ENCODE measurements around the gene PROK1.

The PROK1 gene

DNA sequence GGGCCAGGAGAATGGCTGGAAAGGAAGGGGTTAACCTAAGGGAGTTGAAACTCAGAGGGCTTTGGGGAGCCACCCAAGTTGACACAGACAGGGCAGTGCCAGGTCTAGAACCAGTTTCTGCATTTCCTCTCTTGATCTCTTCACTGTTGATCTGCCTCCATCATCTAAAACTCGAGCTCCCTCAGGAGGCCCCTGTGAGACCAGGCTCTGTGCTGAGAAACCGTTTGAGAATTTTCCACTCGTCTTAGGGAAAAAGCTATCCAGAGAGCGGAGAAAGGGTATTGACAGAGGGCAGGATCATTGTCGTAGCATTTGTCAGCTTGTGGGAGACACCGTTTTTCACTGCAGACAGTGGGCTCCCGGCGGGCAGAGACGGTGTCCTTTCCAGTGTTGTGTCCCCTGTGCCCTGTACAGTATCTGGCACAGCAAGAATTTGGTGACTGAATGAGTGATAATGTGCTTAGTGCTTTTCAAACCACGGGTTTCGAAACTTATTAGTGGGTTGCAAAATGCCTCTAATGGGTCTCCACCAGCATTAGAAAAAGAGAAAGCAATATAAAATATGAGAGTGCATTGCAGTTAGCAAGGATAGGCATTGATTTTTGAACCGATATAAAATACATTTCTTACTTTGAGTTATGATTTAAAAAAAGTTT is 31.1 kb downstream of the PROK1 start:
- TF ChIP-seq, protein P1, sequence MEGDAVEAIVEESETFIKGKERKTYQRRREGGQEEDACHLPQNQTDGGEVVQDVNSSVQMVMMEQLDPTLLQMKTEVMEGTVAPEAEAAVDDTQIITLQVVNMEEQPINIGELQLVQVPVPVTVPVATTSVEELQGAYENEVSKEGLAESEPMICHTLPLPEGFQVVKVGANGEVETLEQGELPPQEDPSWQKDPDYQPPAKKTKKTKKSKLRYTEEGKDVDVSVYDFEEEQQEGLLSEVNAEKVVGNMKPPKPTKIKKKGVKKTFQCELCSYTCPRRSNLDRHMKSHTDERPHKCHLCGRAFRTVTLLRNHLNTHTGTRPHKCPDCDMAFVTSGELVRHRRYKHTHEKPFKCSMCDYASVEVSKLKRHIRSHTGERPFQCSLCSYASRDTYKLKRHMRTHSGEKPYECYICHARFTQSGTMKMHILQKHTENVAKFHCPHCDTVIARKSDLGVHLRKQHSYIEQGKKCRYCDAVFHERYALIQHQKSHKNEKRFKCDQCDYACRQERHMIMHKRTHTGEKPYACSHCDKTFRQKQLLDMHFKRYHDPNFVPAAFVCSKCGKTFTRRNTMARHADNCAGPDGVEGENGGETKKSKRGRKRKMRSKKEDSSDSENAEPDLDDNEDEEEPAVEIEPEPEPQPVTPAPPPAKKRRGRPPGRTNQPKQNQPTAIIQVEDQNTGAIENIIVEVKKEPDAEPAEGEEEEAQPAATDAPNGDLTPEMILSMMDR (IDR thresholded peaks at IDR 0.05; ENCODE audit: borderline replicate concordance, extremely low read depth, low read length, poor library complexity, severe bottlenecking) = no peak
- TF ChIP-seq EZH2 (IDR thresholded peaks at IDR 0.05; ENCODE audit: borderline replicate concordance, low read depth, low read length, severe bottlenecking) = no peak
- Histone ChIP-seq H3K4me2 (ENCODE audit: insufficient read depth, low read length) (no peak overlapping the region), H3K79me2 (ENCODE audit: insufficient read depth, low read length) (no peaks in the 10 kb centered on the region), H3K9me3 (ENCODE audit: insufficient read depth, low read length, severe bottlenecking) (no peaks in the 10 kb centered on the region), H3K36me3 (ENCODE audit: insufficient read depth, low read length) (no peaks in the 10 kb centered on the region), H3K4me3 (ENCODE audit: low read depth in 1 of 2, low read length in 2 of 2) (no peak overlapping the region), H4K20me1 (ENCODE audit: insufficient read depth, low read length) (peaks cover 3% of the 10 kb centered on the region; the same call in 1 of the 2 replicates), H3K27ac (ENCODE audit: low read length) (no peak overlapping the region), H2AFZ (ENCODE audit: low read depth, low read length) (no peak overlapping the region), H3K4me1 (ENCODE audit: insufficient read depth, low read length) (no peaks in the 10 kb centered on the region), H3K9ac (ENCODE audit: low read depth, low read length) (no peak overlapping the region), H3K27me3 (ENCODE audit: insufficient read depth, low read length, poor library complexity) (peaks cover 11% of the 10 kb centered on the region)
- ATAC-seq (ENCODE audit: insufficient read depth, low read depth) (no peak), DNase-seq (no peak)

DNA sequence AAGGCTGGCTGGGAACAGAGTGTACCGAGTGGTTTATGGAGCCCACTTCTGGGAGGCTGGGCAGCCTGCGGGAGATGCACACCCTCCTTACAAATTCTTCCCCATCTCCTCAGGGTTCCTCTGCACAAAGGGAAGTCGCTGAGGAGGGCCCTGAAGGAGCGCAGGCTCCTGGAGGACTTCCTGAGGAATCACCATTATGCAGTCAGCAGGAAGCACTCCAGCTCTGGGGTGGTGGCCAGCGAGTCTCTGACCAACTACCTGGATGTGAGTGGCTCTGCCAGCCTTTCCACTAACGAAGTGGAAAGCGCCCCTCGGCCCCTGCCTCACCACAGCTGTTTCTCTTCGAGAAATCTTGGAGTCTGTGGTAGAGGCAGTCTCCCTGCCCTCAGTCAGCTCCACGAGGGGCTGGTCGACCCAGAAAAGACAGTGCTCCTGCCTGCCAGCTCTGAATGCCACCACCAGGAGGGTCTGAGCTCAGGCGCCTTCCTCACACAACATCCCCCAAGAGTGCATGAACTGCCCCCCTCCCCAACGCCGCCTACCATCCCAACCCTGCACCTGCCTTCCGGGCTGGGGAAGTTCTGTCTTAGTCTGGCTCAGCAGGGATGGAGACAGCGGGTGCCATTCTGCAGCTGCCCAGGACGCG is 31.8 kb downstream of the PROK1 start:
- no peak overlapping the region for H2AFZ ChIP-seq (ENCODE audit: low read depth, low read length)

DNA sequence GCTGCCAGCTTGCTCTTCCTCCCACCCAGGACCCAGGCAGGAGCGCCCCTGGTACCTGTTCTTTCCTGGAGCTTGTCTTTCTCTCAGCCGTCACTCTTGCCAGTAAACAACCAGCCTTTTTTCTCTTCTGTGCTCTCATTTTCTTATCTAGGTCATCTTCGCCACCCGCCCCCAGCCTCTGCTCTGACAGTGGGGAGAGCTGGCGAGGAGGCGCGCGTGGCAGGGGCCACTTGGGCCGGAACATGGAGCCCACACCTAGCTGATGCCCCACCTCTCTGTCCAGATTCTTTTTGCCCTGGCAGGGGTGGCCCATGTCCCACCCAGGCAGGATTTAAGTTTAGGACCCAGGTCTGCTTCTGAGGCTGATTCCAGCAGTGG is 32.3 kb downstream of the PROK1 start:
- ATAC-seq (ENCODE audit: insufficient read depth, low read depth) = no peak
- H2AFZ ChIP-seq (ENCODE audit: low read depth, low read length) = no peak overlapping the region
- no peak for TF ChIP-seq EZH2 (IDR thresholded peaks at IDR 0.05; ENCODE audit: borderline replicate concordance, low read depth, low read length, severe bottlenecking)
- TF ChIP-seq, protein P1 (IDR thresholded peaks at IDR 0.05; ENCODE audit: borderline replicate concordance, extremely low read depth, low read length, poor library complexity, severe bottlenecking) = no peak
- H3K9ac ChIP-seq (ENCODE audit: low read depth, low read length) = no peak overlapping the region
- peaks cover 3% of the 10 kb centered on the region; the same call in 1 of the 2 replicates for H4K20me1 ChIP-seq (ENCODE audit: insufficient read depth, low read length)
- H3K79me2 ChIP-seq (ENCODE audit: insufficient read depth, low read length) = no peaks in the 10 kb centered on the region
- H3K36me3 ChIP-seq (ENCODE audit: insufficient read depth, low read length) = no peaks in the 10 kb centered on the region
- H3K4me1 ChIP-seq (ENCODE audit: insufficient read depth, low read length) = no peaks in the 10 kb centered on the region
- H3K4me3 ChIP-seq (ENCODE audit: low read depth in 1 of 2, low read length in 2 of 2) = no peak overlapping the region
- H3K9me3 ChIP-seq (ENCODE audit: insufficient read depth, low read length, severe bottlenecking) = no peaks in the 10 kb centered on the region
- no peak for DNase-seq
- H3K4me2 ChIP-seq (ENCODE audit: insufficient read depth, low read length) = no peak overlapping the region
- no peak overlapping the region for H3K27ac ChIP-seq (ENCODE audit: low read length)
- peaks cover 11% of the 10 kb centered on the region for H3K27me3 ChIP-seq (ENCODE audit: insufficient read depth, low read length, poor library complexity)

More for the DNA sequence above, 31.8 kb downstream of the PROK1 start:
- Histone ChIP-seq H3K4me1 (ENCODE audit: insufficient read depth, low read length) (no peaks in the 10 kb centered on the region), H3K36me3 (ENCODE audit: insufficient read depth, low read length) (no peaks in the 10 kb centered on the region), H3K9ac (ENCODE audit: low read depth, low read length) (no peak overlapping the region), H3K9me3 (ENCODE audit: insufficient read depth, low read length, severe bottlenecking) (no peaks in the 10 kb centered on the region), H3K4me2 (ENCODE audit: insufficient read depth, low read length) (no peak overlapping the region), H3K27me3 (ENCODE audit: insufficient read depth, low read length, poor library complexity) (peaks cover 11% of the 10 kb centered on the region), H4K20me1 (ENCODE audit: insufficient read depth, low read length) (peaks cover 3% of the 10 kb centered on the region; the same call in 1 of the 2 replicates), H3K4me3 (ENCODE audit: low read depth in 1 of 2, low read length in 2 of 2) (no peak overlapping the region), H3K79me2 (ENCODE audit: insufficient read depth, low read length) (no peaks in the 10 kb centered on the region), H3K27ac (ENCODE audit: low read length) (no peak overlapping the region)
- ATAC-seq (ENCODE audit: insufficient read depth, low read depth) (peak; percentile 49; the same call in 1 of the 3 replicates), DNase-seq (no peak)
- TF ChIP-seq EZH2 (IDR thresholded peaks at IDR 0.05; ENCODE audit: borderline replicate concordance, low read depth, low read length, severe bottlenecking) = no peak
- TF ChIP-seq, protein P1 (IDR thresholded peaks at IDR 0.05; ENCODE audit: borderline replicate concordance, extremely low read depth, low read length, poor library complexity, severe bottlenecking) = no peak
